ENCODE results near the gene AUTS2. TPM values are rescaled to one million over a fixed set of nuclear protein-coding genes. Genes with fewer than 3 reads are reported as not detected.

The AUTS2 gene
- polyA plus RNA-seq, 1 donor from 2014 or later: 97.3 TPM

GRCh38 chr7:69857014-69857413, 258.7 kb downstream of the AUTS2 start:
- Histone ChIP-seq H3K79me2 (replicated peaks; ENCODE audit: insufficient read depth, low read length) (peaks cover 81% of the 10 kb centered on the region), H3K4me3 (ENCODE audit: low read length) (peak overlapping the region; percentile 45), H3K27ac (ENCODE audit: low read length) (no peak overlapping the region), H4K20me1 (ENCODE audit: insufficient read depth) (no peaks in the 10 kb centered on the region), H2AFZ (ENCODE audit: low read depth, low read length) (no peak overlapping the region), H3K9me2 (ENCODE audit: insufficient read depth, low read length) (no peaks in the 10 kb centered on the region), H3K27me3 (ENCODE audit: insufficient read depth, low read depth, low read length) (no peaks in the 10 kb centered on the region), H3K36me3 (ENCODE audit: insufficient read depth, low read length) (no peaks in the 10 kb centered on the region), H3K9ac (ENCODE audit: low read length) (peak overlapping the region; percentile 39), H3K9me3 (ENCODE audit: low read length) (no peaks in the 10 kb centered on the region), H3K4me2 (ENCODE audit: low read length) (no peak overlapping the region), H3F3A (ENCODE audit: insufficient read depth, low read length, poor library complexity, severe bottlenecking) (no peaks in the 10 kb centered on the region)
- TF ChIP-seq EP300 (conservative IDR thresholded peaks at IDR 0.05; ENCODE audit: poor library complexity, severe bottlenecking): peak; percentile 17
- TF ChIP-seq RAD21 (conservative IDR thresholded peaks at IDR 0.05): no peak
- no peak for TF ChIP-seq CTCF (IDR thresholded peaks at IDR 0.05; ENCODE audit: poor library complexity, severe bottlenecking)
- no peak for TF ChIP-seq TAF1 (IDR thresholded peaks at IDR 0.05; ENCODE audit: low read depth)
- TF ChIP-seq REST (IDR thresholded peaks at IDR 0.05; ENCODE audit: borderline replicate concordance): no peak
- TF ChIP-seq EZH2 (IDR thresholded peaks at IDR 0.05; ENCODE audit: borderline replicate concordance, insufficient read depth, low read length, poor library complexity, severe bottlenecking): no peak
- TF ChIP-seq SMC3 (conservative IDR thresholded peaks at IDR 0.05; ENCODE audit: poor library complexity): peak; percentile 14
- peak; percentile 49 for TF ChIP-seq POLR2AphosphoS5 (IDR thresholded peaks at IDR 0.05)
- TF ChIP-seq MXI1 (conservative IDR thresholded peaks at IDR 0.05; ENCODE audit: poor library complexity, severe bottlenecking): peak; percentile 14

GRCh38 chr7:69858471-69858870, 260.2 kb downstream of the AUTS2 start:
- no peak overlapping the region for H3K4me2 ChIP-seq (ENCODE audit: low read length)
- H3K9me2 ChIP-seq (ENCODE audit: insufficient read depth, low read length): no peaks in the 10 kb centered on the region
- H2AFZ ChIP-seq (ENCODE audit: low read depth, low read length): no peak overlapping the region
- H3K27me3 ChIP-seq (ENCODE audit: insufficient read depth, low read depth, low read length): no peaks in the 10 kb centered on the region
- no peaks in the 10 kb centered on the region for H4K20me1 ChIP-seq (ENCODE audit: insufficient read depth)
- TF ChIP-seq POLR2AphosphoS5 (IDR thresholded peaks at IDR 0.05) (no peak), EP300 (conservative IDR thresholded peaks at IDR 0.05; ENCODE audit: poor library complexity, severe bottlenecking) (no peak), TAF1 (IDR thresholded peaks at IDR 0.05; ENCODE audit: low read depth) (no peak), MXI1 (conservative IDR thresholded peaks at IDR 0.05; ENCODE audit: poor library complexity, severe bottlenecking) (no peak), RAD21 (conservative IDR thresholded peaks at IDR 0.05) (no peak), EZH2 (IDR thresholded peaks at IDR 0.05; ENCODE audit: borderline replicate concordance, insufficient read depth, low read length, poor library complexity, severe bottlenecking) (no peak), REST (IDR thresholded peaks at IDR 0.05; ENCODE audit: borderline replicate concordance) (no peak)
- H3F3A ChIP-seq (ENCODE audit: insufficient read depth, low read length, poor library complexity, severe bottlenecking): no peaks in the 10 kb centered on the region
- no peak overlapping the region for H3K4me3 ChIP-seq (ENCODE audit: low read length)
- no peaks in the 10 kb centered on the region for H3K36me3 ChIP-seq (ENCODE audit: insufficient read depth, low read length)
- no peak overlapping the region for H3K9ac ChIP-seq (ENCODE audit: low read length)
- no peak overlapping the region for H3K27ac ChIP-seq (ENCODE audit: low read length)
- H3K79me2 ChIP-seq (replicated peaks; ENCODE audit: insufficient read depth, low read length): peaks cover 70% of the 10 kb centered on the region
- no peaks in the 10 kb centered on the region for H3K9me3 ChIP-seq (ENCODE audit: low read length)
